ENCODE measurements around the gene OPRM1.

The OPRM1 gene

GRCh38 chr6:154218301-154218700, 179.3 kb downstream of the OPRM1 start:
- H3K27ac ChIP-seq = no peak overlapping the region
- no peak for DNase-seq (ENCODE audit: low spot score)
- H3K4me3 ChIP-seq = no peak overlapping the region
- TF ChIP-seq CTCF (IDR thresholded peaks at IDR 0.05) = no peak

- no peak for DNase-seq (ENCODE audit: low spot score)
- Histone ChIP-seq H3K4me3 (no peak overlapping the region), H3K27ac (no peak overlapping the region)
- TF ChIP-seq CTCF (IDR thresholded peaks at IDR 0.05) = no peak
Measured at GRCh38 chr6:154218787-154219186, 179.7 kb downstream of the OPRM1 start.

GRCh38 chr6:154219250-154219649, 180.2 kb downstream of the OPRM1 start:
- Histone ChIP-seq H3K27ac (no peak overlapping the region), H3K4me3 (no peak overlapping the region)
- DNase-seq (ENCODE audit: low spot score) = no peak
- TF ChIP-seq CTCF (IDR thresholded peaks at IDR 0.05) = no peak

GRCh38 chr6:154222716-154223115, 183.7 kb downstream of the OPRM1 start:
- TF ChIP-seq CTCF (IDR thresholded peaks at IDR 0.05) = no peak
- no peak for DNase-seq (ENCODE audit: low spot score)
- H3K27ac ChIP-seq = no peak overlapping the region
- H3K4me3 ChIP-seq = no peak overlapping the region

GRCh38 chr6:154223296-154223695, 184.3 kb downstream of the OPRM1 start:
- no peak for TF ChIP-seq CTCF (IDR thresholded peaks at IDR 0.05)
- no peak for DNase-seq (ENCODE audit: low spot score)
- no peak overlapping the region for H3K27ac ChIP-seq
- H3K4me3 ChIP-seq = no peak overlapping the region

- no peak overlapping the region for H3K27ac ChIP-seq
- H3K4me3 ChIP-seq = no peak overlapping the region
- no peak for TF ChIP-seq CTCF (IDR thresholded peaks at IDR 0.05)
- no peak for DNase-seq (ENCODE audit: low spot score)
Measured at GRCh38 chr6:154226461-154226860, 187.4 kb downstream of the OPRM1 start.

GRCh38 chr6:154227862-154228520, 189.0 kb downstream of the OPRM1 start:
- Histone ChIP-seq H3K27ac (no peak overlapping the region), H3K4me3 (no peak overlapping the region)
- no peak for TF ChIP-seq CTCF (IDR thresholded peaks at IDR 0.05)
- DNase-seq (ENCODE audit: low spot score) = no peak
